Subcutaneous adipose tissue (tissue), 4 donors: Measurements from ENCODE around the gene MRAP2. TPM values are rescaled to one million over a fixed set of nuclear protein-coding genes. Genes with fewer than 3 reads are reported as not detected.

ENCODE experiments used
- total RNA-seq, 4 donors: library from RNA; depleted of rRNA; stranded (reverse); fragments of >200 nt; gene quantifications; one replicate each; pipeline ENCODE4 v1.1.0, GENCODE V29; 2016
- TF ChIP-seq, protein P1 (sequence below): fragments of 450-650 bp; IDR thresholded peaks from one replicate; pipeline ENCODE4 v1.5.1; 2016; ENCODE audit warnings: low read depth, mild to moderate bottlenecking, control low read depth, antibody characterized with exemption, moderate library complexity

MRAP2 gene
- total RNA-seq, 4 donors from 2014 or later = 0.17 to 0.44 (median 0.38) TPM; not detected in 1

DNA sequence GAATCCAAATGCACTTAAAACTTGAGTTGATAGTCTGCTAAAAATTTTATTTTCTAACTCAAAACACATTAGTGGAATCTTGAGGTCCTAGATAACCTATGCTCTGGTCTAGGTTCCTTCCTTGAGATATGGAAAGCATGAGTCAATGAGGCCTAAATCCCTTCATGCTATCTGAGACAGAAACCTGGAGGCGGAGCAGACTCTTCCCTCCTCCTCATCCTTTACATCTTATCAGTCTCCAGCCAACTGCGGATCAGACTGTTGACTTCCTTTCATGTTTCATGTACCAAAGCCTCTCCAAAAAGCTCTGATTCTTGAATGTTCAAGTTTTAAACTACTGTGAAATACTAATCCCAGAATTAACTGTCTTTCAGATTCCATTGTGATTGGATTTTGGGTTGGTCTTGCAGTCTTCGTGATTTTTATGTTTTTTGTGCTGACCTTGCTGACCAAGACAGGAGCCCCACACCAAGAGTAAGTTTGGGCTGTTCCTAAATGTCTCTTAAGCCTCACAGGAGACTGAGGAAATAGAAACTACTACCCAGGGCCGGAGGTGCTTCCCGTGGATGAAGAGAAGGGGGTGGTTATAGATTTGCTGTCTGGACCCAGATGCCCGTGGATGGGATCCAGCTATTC lies 29.1 kb downstream of the MRAP2 start:
- TF ChIP-seq, protein P1, sequence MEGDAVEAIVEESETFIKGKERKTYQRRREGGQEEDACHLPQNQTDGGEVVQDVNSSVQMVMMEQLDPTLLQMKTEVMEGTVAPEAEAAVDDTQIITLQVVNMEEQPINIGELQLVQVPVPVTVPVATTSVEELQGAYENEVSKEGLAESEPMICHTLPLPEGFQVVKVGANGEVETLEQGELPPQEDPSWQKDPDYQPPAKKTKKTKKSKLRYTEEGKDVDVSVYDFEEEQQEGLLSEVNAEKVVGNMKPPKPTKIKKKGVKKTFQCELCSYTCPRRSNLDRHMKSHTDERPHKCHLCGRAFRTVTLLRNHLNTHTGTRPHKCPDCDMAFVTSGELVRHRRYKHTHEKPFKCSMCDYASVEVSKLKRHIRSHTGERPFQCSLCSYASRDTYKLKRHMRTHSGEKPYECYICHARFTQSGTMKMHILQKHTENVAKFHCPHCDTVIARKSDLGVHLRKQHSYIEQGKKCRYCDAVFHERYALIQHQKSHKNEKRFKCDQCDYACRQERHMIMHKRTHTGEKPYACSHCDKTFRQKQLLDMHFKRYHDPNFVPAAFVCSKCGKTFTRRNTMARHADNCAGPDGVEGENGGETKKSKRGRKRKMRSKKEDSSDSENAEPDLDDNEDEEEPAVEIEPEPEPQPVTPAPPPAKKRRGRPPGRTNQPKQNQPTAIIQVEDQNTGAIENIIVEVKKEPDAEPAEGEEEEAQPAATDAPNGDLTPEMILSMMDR = no peak

GRCh38 chr6:84065693-84066290 lies 32.2 kb downstream of the MRAP2 start:
- TF ChIP-seq, protein P1 = no peak

DNA sequence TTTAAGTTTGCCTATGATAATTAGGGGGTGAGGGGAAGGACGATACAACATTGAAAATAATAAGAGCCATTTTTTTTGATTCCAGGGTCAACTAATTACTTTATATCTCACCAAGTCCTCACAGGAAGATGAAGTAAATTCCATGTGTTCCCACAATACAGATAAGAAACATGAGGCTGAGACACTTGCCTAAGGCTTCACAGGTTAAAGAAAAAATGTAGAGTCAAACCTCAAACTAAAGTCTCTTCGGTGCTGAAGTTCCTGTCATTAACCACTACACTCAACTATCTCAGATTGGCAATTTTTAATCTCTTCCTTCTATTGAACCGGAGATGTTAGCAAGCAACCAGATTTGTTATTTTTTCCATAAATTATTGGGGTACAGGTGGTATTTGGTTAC lies 33.0 kb downstream of the MRAP2 start:
- TF ChIP-seq, protein P1 = no peak

GRCh38 chr6:84072442-84072997 lies 38.9 kb downstream of the MRAP2 start:
- TF ChIP-seq, protein P1 = no peak

- TF ChIP-seq, protein P1 = no peak
Measured at GRCh38 chr6:84074988-84075781, 41.6 kb downstream of the MRAP2 start.

- TF ChIP-seq, protein P1 = no peak
Measured at GRCh38 chr6:84077645-84078044, 44.1 kb downstream of the MRAP2 start.

DNA sequence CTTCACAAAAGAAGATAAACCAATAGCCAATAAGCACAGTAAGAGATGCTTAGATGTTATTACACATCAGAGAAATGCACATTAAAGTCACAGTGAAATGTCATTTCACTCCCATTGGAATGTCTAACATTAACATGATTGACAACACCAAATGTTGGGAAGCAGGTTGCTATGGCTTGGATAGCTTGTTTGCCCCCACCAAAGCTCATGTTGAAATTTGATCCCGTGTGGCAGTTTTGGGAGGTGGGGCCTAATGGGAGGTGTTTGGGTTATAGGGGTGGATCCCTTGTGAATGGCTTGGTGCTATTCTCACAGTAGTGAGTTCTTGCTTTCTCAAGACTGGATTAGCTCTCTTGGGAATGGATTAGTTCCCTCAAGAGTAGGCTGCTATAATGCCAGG lies 44.8 kb downstream of the MRAP2 start:
- TF ChIP-seq, protein P1 = no peak
